Aorta (tissue), 5 donors: ENCODE measurements around the gene DPEP3. TPM values are rescaled to one million over a fixed set of nuclear protein-coding genes. Genes with fewer than 3 reads are reported as not detected.

ENCODE experiments used
- ATAC-seq: fragments of 200-7000 bp; cut with Tn5 transposase; one replicate; pipeline ENCODE4 v1.9.1; 2022; ENCODE audit warnings: moderate library complexity; ENCODE audit not compliant: low FRiP score
- DNase-seq, 2 donors: peaks; one replicate each; pipeline ENCODE4 v3.0.0-alpha.2; 2020
- H3K27ac ChIP-seq, 2 donors: one replicate each; pipeline ENCODE4 v1.5.1; 2013; ENCODE audit warnings: low read length in 2 of 2, mild to moderate bottlenecking in 2 of 2, moderate library complexity in 2 of 2, control low read depth in 1 of 2, inconsistent platforms in 1 of 2, low read depth in 1 of 2
- H3K27me3 ChIP-seq, 2 donors: one replicate each; pipeline ENCODE4 v1.6.1; 2013; ENCODE audit warnings: control low read depth in 1 of 2, low read length in 1 of 2, mild to moderate bottlenecking in 1 of 2, moderate library complexity in 1 of 2; ENCODE audit not compliant: insufficient read depth in 2 of 2, control insufficient read depth in 1 of 2
- H3K36me3 ChIP-seq, 2 donors: one replicate each; pipeline ENCODE4 v1.6.1; 2013; ENCODE audit warnings: control low read depth in 1 of 2, low read length in 1 of 2, mild to moderate bottlenecking in 1 of 2; ENCODE audit not compliant: insufficient read depth in 2 of 2, control insufficient read depth in 1 of 2
- H3K4me1 ChIP-seq, 2 donors: one replicate each; pipeline ENCODE4 v1.6.1; 2013; ENCODE audit warnings: low read length in 2 of 2, control low read depth in 1 of 2, mild to moderate bottlenecking in 1 of 2, moderate library complexity in 1 of 2; ENCODE audit not compliant: insufficient read depth in 2 of 2, control insufficient read depth in 1 of 2
- H3K4me3 ChIP-seq, 2 donors: one replicate each; pipeline ENCODE4 v1.5.1; 2013; ENCODE audit warnings: low read length in 2 of 2, control low read depth in 1 of 2, mild to moderate bottlenecking in 1 of 2
- H3K9me3 ChIP-seq: one replicate; pipeline ENCODE4 v1.6.1; 2013; ENCODE audit warnings: mild to moderate bottlenecking, low read length; ENCODE audit not compliant: control insufficient read depth
- WGBS, 2 donors: extraction: QIAGEN DNeasy Blood & Tissue Kit; methylation state at CpG; one replicate each; pipeline ENCODE4 v1.1.7; 2013; 5-methylcytosine and 5-hydroxymethylcytosine counted together
- intact Hi-C, 2 donors: fragments of 100-400 bp; cut with DNase I; formaldehyde crosslinking; loops; one replicate each; pipeline versions ENCODE4 v1.14.2 to v1.15.0; 2022
- polyA plus RNA-seq, 2 donors: library from polyadenylated mRNA; stranded (reverse); fragments of 200-250 nt; gene quantifications; one replicate each; pipeline ENCODE4 v1.2.3, GENCODE V29; 2013
- total RNA-seq, 2 donors: library from RNA; stranded (reverse); fragmentation: NEBNext Ultra II Directional; extraction: Animal tissue kit (Norgen Biotek cat#: 25700); gene quantifications; one replicate each; pipeline ENCODE4 v1.2.1, GENCODE V29; 2021
- donor health status: healthy with polysubstance abuse.
- donor health status: Bipolar disorder and iron deficiency.
- donor health status: DM: no; HTN: no; CAD: no.
- donor health status: DM: no; HTN: no; CAD: no.
- donor health status: DM: yes; HTN: yes; CAD: no.

DPEP3 gene
- total and polyA plus RNA-seq, 4 donors: not detected

DNA sequence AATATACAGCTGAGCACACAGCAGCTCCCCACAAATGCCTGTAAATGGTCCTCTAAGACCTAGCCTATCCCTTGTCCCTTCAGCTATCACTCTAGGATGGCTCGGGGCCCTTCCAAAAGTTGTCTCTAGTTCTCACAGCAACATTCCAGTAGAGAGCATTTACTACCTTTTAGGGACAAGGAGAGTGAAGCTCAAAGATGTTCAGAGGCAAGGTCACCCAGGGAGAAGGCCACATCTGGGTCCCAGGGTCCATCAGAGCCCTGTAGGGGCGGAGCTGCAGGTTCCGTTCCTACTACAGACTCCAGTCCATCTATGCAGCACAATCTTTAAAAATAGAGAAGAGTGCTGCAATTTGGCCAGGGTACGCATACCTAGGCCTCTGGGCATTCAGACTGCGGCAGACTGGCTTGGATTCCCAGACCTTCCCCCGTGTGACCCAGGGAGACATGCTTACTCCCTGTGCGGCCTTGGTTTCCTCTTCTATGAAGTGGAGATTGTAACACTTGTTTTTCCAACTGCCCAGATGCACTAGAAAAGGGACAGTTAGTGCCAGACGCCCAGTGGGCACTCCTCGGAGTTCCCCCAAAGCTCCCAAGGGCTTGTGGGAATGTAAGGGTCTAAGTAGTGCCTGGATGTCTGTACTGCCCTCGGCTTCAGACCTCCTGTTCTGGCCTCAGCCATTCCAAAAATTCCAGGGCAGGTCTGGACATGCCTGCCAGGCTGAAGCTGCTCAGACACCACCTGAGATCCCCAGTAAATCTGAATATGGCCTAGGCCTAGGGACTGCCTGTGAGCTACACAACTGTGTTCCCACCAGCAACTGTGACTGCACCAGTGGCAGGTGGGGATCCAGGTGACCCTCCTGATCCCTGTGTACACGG is 14.4 kb downstream of the DPEP3 start:
- WGBS, 2 donors: 12 to 13% methylated on average over 11 of the region's 11 CpGs
- Histone ChIP-seq H3K4me1 (no peaks in the 10 kb centered on the region), H3K9me3 (no peaks in the 10 kb centered on the region), H3K36me3 (peaks cover 0 to 6% of the 10 kb centered on the region in 2 donors), H3K27me3 (no peaks in the 10 kb centered on the region), H3K4me3 (no peak overlapping the region), H3K27ac (peak overlapping the region in 1 of 2 donors; percentile 99)
- ATAC-seq (no peak), DNase-seq (no peak)
- intact Hi-C loops: no loop called here

DNA sequence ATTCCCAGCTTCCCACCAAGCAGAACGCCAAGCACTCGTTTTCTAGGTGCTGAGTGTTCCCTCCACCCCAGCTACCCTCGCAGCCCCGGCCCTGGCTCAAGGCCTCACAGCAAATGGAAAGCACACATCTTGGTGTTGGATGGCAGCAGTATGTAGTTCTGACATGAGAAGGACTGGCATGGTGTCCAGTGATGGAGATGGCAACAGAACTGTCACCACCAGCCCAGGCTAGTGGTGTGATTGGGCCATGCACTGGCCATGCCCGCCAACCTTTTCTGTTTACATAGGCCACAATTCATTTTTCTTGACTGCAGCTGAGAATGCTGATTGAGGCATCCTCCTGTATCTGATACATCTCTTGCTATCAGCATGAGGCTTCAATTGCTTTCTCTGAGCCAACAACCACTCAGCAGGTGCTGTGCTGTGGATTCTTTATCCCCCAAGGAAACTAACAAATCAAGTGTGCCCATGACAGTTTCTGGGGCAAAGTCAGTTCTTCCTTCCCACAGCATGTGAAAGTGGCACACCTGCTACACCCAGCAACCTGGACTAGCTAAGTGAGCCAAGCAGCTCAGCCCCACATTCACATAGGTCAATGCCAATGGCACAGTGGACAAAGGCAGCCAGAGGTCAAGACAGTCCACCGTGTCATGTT is 15.7 kb downstream of the DPEP3 start:
- intact Hi-C loops: no loop called here
- Histone ChIP-seq H3K4me1 (no peaks in the 10 kb centered on the region), H3K9me3 (no peaks in the 10 kb centered on the region), H3K27me3 (no peaks in the 10 kb centered on the region), H3K36me3 (peaks cover 0 to 9% of the 10 kb centered on the region in 2 donors), H3K27ac (peak overlapping the region in 1 of 2 donors; percentile 23), H3K4me3 (no peak overlapping the region)
- no peak for DNase-seq
- no peak for ATAC-seq
- WGBS, 2 donors: 32 to 35% methylated on average over 6 of the region's 6 CpGs

DNA sequence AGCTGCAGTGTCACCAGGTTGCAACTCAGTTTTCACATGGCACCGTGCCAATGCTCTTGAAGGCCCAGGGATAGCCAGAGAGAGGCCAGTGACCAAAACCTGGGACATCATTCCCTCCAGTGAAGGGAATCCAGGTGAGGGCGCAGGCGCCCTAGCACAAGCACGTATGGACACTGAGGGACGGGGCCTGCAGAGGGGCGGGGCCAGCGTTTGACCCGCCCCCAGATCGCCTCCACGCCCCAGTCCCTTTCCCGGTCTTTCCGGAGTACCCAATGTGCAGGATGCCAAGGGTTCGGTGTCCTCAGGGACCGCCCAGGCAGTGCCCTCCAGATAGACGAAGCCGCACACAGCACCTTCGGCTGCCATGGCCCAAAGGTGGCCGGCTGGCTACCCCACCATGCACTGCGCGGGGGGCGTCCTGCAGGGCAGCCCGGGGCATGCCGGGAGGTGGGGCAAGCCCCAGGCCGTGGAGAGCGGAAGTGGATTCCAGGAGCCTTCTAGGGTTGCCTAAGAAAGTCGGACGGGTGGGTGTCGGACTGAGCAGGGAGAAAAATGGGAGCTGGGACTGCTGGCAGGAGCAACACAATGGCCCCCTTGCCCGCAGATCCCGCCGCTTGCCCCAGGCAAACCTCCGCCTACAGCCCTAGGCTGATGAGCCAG is 16.5 kb downstream of the DPEP3 start:
- Histone ChIP-seq H3K9me3 (no peaks in the 10 kb centered on the region), H3K36me3 (peaks cover 0 to 9% of the 10 kb centered on the region in 2 donors), H3K4me1 (no peaks in the 10 kb centered on the region), H3K4me3 (no peak overlapping the region), H3K27ac (no peak overlapping the region), H3K27me3 (no peaks in the 10 kb centered on the region)
- intact Hi-C loops: no loop called here
- 22 to 27% methylated on average over 32 of the region's 32 CpGs for WGBS, 2 donors
- ATAC-seq (no peak), DNase-seq (peak in 1 of 2 donors; percentile 80)

DNA sequence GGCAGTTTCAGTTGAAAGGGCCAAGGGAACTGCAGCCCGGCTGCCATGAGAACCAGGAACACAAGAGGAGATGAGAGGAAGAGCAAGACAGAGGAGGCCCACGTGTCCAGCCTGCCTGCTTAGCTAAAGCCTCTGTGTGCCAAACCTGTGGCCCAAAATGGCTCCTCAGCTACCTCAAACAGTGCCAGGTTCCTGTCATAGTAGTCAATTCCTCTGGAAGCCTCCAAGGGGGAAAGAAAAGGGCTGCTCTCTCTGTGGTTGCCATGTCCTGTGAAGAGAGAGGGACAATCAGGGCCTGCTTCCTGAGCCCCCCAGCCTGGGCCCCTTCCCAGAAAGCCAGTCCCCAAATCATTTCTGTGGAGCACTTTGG is 17.0 kb downstream of the DPEP3 start:
- H3K27ac ChIP-seq: no peak overlapping the region
- H3K4me3 ChIP-seq: no peak overlapping the region
- DNase-seq: no peak
- no peaks in the 10 kb centered on the region for H3K27me3 ChIP-seq
- intact Hi-C loops: no loop called here
- H3K9me3 ChIP-seq: no peaks in the 10 kb centered on the region
- WGBS, 2 donors: 35 to 49% methylated on average over 2 of the region's 2 CpGs
- H3K4me1 ChIP-seq: no peaks in the 10 kb centered on the region
- H3K36me3 ChIP-seq: peaks cover 0 to 9% of the 10 kb centered on the region in 2 donors
- no peak for ATAC-seq

DNA sequence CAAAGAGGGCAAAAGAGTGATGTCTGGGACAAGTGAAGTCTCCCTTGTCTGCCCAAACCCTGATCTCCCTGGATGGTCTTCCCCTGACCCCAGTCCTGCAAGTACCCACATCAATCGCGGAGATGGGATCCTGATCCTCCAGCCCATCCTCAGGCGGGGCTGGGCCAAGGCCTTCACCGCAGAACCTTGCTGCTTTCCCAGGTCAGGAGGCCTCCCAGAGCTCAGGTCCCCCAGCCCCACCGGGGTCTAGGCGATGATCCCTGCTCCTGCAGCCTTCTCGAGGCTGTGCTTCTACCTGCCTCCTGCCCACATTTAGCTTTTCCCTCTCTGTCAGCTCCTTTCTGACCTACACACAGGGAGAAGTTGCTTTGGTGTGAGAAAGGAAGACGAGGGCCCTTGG is 18.2 kb downstream of the DPEP3 start:
- intact Hi-C loops: no loop called here
- no peaks in the 10 kb centered on the region for H3K4me1 ChIP-seq
- no peaks in the 10 kb centered on the region for H3K27me3 ChIP-seq
- 89 to 90% methylated on average over 8 of the region's 8 CpGs for WGBS, 2 donors
- no peak overlapping the region for H3K27ac ChIP-seq
- ATAC-seq (no peak), DNase-seq (no peak)
- H3K4me3 ChIP-seq: no peak overlapping the region
- peaks cover 0 to 9% of the 10 kb centered on the region in 2 donors for H3K36me3 ChIP-seq
- no peaks in the 10 kb centered on the region for H3K9me3 ChIP-seq

DNA sequence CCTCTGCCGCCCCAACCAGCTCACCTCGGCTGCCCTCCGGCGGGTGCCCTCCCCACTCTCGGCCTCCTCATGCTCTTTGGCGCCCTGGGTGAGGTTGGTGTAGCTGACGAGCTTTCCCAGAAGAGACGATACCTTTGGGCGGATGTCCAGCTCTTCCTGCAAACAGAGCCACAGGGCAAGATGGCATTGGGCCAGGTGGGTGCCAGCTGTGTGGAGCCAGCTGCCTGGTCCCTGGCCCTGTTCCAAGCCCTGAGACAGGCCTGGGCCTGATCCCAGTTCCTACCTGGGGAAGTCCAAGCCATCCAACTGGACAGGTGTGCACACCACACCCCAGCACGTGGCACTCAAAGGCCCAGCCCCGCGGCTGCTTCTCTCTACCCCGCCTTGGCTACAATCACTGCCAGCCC is 18.7 kb downstream of the DPEP3 start:
- Histone ChIP-seq H3K9me3 (no peaks in the 10 kb centered on the region), H3K4me3 (no peak overlapping the region), H3K27me3 (no peaks in the 10 kb centered on the region), H3K4me1 (no peaks in the 10 kb centered on the region), H3K36me3 (peaks cover 0 to 9% of the 10 kb centered on the region in 2 donors), H3K27ac (no peak overlapping the region)
- ATAC-seq (no peak), DNase-seq (peak in 1 of 2 donors; percentile 64)
- intact Hi-C loops: no loop called here
- WGBS, 2 donors: 69 to 73% methylated on average over 13 of the region's 13 CpGs

DNA sequence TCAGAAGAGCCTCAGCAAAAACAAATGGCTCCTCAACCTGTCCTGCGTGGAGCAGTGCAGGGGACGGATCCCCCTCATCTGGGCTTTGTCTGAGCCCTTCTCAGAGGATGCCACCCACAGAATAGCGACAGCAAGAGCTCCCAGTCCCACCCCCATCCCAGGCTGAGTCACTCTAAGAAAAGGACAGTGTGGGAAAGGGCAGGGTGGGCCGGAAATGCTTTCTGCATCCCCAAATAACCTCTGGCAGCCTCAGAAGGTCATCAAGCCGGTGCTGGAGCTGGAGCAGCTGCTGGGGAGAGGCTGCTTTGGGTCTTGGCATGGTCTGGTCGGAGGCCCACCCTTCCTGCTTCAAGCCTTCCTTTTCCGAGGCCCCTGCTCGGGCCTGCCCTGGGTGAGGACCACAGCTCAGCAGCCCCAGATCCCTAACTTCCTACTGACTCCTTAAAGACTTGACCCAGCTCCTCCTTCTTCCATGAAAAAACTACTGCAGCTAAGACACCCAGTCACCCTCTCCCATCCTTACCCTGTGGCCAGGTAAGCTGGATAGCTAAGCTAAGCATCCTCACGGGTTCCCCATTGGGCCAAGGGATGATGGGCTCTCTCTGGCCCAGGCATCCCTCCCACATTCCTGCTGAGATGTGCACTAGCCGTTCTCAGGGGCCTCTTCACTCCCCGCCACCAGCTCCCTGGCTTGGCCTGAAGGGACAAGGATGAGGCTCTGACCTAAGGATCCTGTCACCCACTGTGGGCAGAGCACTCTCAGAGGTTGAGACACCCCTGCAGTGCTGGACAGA is 20.6 kb downstream of the DPEP3 start:
- Histone ChIP-seq H3K27ac (no peak overlapping the region), H3K9me3 (no peaks in the 10 kb centered on the region), H3K36me3 (peaks cover 0 to 9% of the 10 kb centered on the region in 2 donors), H3K4me1 (no peaks in the 10 kb centered on the region), H3K27me3 (no peaks in the 10 kb centered on the region), H3K4me3 (no peak overlapping the region)
- DNase-seq: peak in 1 of 2 donors; percentile 85
- intact Hi-C loops: no loop called here
- ATAC-seq: peak; percentile 44
- WGBS, 2 donors: 54 to 68% methylated on average over 11 of the region's 11 CpGs

DNA sequence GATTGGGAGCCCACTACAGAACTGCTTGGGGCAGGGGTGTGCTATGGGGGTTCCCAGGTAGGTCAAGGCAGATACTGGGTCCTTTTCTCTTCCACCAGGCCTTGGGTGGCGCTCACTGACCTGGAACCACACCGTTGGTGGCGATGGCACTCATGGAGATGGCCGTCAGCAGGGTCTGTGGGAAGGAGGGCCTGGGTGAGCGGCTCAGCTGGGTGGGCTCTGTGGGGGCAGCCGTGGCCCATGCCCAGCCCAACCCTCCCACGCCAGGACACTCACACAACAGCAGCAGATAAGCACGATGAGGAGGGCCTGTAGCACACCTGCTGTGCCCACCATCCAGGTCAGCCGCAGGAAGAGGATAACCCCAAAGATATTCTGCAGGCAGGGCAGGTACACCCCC is 22.7 kb downstream of the DPEP3 start:
- Histone ChIP-seq H3K27me3 (no peaks in the 10 kb centered on the region), H3K9me3 (no peaks in the 10 kb centered on the region), H3K36me3 (peaks cover 0 to 12% of the 10 kb centered on the region in 2 donors), H3K27ac (no peak overlapping the region), H3K4me1 (no peaks in the 10 kb centered on the region), H3K4me3 (no peak overlapping the region)
- peak in 1 of 2 donors; percentile 63 for DNase-seq
- intact Hi-C loops: no loop called here
- no peak for ATAC-seq
- 92 to 95% methylated on average over 9 of the region's 9 CpGs for WGBS, 2 donors
